GM03348 (cell line): ENCODE results near the gene TULP4.
A peak's percentile ranks its signal among the peaks of the same experiment; 100 is the strongest.
"Not testable (repeated sequence)": the region's sequence is repeated elsewhere in the genome, so short reads cannot be mapped to it uniquely, and the experiment has no call there.

Source experiments
- DNase-seq: peaks from one replicate; pipeline ENCODE4 v3.0.0; 2012; ENCODE audit warnings: low spot score

Gene TULP4

DNA sequence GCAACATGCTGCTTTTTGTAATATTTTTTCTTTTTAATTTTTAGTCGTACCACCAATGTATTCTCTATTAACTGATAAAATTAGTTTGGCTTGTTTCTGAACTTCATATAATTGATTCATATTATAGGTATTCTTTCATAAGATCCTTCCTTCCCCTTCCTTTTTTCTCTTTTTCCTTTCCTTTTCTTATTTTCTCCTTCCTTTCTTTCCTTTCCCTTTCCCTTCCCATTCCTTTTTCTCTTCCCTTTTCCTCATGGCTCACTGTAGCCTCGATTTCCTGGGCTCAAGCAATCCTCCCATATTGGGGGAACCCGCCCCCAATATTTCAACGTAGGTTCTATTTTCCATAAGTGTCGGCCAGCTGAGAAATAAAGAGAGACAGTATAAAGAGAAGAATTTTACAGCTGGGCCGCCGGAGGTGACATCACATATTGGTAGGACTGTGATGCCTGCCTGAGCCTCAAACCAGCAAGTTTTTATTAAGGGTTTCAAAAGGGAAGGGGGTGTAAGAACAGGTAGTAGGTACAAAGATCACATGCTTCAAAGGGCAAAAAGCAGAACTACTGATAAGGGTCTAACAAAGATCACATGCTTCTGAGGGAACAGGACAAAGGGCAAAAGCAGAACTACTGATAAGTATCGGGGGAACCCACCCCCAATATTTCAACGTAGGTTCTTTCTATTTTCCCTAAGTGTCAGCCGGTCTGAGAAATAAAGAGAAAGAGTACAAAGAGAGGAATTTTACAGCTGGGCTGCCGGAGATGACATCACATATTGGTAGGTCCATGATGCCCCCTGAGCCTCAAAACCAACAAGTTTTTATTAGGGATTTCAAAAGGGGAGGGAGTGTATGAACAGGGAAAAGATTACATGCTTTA is 16.1 kb upstream of the TULP4 start:
- not testable (repeated sequence) for DNase-seq

DNA sequence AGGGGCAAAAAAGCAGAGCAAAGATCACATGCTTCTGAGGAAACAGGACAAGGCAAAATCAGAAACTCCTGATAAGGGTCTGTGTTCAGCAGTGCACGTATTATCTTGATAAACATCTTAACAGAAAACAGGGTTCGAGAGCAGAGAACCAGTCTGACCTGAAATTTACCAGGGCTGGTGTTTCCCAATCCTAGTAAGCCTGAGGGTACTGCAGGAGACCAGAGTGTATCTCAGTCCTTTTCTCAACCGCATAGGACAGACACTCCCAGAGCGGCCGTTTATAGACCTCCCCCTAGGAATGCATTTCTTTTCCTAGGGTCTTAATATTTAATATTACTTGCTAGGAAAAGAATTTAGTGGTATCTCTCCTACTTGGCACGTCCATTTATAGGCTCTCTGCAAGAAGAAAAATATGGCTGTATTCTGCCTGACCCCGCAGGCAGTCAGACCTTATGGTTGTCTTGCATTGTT is 15.4 kb upstream of the TULP4 start:
- DNase-seq: not testable (repeated sequence)

DNA sequence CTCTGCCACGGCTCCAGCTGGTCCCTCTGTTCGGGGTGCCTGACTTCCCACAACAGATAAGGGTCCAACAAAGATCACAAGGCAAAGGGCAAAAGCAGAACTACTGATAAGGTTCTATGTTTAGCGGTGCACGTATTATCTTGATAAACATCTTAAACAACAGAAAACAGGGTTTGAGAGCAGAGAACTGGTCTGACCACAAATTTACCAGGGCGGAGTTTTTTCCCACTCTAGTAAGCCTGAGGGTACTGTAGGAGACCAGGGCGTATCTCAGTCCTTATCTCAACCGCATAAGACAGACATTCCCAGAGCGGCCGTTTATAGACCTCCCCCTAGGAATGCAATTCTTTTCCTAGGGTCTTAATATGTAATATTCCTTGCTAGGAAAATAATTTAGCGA is 14.6 kb upstream of the TULP4 start:
- DNase-seq: not testable (repeated sequence)

DNA sequence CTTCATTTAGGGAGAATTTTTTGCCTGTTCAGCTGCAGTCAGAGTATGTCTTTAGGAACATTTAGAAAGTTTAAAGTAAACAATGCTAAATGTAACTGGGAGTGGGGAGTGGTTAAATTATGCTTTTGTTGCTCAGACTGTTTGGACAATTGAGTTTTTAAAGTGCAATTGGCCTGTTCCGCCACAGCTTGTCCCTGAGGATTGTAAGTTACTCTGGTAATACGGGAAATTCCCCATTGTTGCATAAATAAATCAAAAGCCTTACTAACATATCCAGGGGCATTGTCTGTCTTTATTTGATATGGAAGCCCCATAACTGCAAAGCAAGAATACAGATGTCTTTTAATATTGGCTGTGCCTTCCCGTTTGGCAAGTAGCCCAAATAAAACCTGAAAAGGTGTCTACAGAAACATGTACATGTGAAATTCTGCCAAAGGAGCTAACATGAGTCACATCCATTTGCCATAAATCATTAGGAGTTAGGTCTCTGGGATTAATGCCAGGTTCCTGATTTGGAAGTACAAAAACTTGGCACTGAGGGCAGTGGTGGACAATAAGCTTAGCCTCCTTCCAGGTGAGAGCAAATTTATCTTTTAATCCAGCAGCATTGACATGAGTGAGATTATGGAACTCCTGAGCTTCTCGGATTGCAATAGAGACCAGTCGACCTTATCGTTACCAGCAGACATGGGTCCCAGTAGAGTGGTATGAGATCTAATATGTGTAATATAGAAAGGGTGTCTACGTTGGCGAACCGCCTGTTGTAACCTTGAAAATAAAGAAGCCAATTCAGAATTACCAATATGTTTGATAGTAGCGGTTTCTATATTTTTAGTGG is 11.7 kb upstream of the TULP4 start:
- DNase-seq: not testable (repeated sequence)

DNA sequence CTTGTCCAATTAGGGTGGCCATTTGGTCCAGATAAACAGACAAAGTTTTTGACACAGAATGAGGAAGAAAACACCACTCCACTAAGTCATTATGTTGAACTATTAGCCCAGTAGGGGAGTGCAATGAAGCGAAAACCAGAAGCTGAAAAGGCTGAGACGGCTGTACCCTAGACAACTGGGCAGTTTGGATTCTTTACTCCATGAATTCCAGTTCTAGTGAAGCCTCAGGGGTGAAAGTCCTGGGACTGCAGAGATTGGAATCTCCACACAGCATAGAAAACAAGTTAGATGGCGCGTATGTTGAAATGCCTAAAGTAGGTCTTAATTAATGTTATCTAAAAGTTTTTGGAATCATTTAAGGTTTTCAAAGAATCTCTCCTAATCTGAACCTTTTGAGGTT is 10.7 kb upstream of the TULP4 start:
- DNase-seq: not testable (repeated sequence)

DNA sequence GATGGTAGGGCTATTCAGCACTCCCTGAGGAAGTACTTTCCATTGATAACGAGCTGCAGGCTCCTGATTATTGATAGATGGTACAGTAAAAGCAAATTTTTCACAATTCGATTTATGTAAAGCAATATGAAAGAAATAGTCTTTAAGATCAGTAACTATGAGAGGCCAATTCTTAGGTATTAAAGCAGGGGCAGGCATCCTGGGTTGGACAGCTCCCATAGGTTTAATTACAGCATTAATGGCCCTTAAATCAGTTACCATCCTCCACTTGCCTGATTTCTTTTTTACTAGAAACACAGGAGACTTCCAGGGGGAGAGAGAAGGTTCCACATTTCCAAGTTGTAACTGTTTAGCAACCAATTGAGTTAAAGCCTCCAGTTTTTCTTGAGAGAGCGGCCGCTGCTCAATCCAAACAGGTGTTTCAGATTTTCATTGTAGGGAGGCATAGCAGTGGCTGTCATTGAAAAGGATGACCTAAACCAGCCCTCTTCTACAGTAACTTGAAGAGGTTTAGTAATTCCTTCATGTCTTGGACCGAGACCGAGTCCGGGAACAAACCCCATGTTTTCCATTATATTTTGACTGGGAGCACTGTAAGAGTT is 10.0 kb upstream of the TULP4 start:
- DNase-seq: not testable (repeated sequence)

DNA sequence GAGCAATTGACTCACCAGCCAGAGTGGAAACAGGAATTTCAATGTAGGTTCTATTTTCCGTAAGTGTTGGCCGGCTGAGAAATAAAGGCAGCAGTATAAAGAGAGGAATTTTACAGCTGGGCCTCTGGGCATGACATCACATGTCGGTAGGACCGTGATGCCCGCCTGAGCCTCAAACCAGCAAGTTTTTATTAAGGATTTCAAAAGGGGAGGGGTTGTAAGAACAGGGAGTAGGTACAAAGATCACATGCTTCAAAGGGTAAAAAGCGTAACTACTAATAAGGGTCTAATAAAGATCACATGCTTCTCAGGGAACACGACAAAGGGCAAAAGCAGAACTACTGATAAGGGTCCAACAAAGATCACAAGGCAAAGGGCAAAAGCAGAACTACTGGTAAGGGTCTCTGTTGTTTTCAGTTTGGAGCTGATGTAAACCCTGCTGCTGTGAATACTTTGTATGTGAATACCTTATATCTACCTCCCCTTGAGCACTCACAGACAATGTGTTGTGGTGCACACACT is 9.0 kb upstream of the TULP4 start:
- no peak for DNase-seq

DNA sequence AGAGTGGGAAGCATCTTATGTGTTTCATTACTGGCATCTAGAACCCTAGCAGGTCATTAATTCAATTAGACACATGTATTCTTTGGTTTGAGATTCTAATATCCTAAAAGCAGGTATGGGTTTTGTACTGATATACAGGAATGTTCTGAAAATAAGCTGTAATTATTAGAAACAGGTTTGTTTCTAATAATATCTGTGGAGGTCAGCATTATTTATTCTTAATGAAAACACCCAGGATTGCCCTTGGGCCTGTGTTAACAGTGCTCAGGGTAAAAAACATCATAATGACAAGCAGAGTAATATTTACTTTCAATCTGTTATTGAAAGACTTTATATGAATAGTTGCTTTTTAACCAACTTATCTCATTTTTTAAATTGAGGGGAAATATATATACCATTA is 8.0 kb upstream of the TULP4 start:
- no peak for DNase-seq

DNA sequence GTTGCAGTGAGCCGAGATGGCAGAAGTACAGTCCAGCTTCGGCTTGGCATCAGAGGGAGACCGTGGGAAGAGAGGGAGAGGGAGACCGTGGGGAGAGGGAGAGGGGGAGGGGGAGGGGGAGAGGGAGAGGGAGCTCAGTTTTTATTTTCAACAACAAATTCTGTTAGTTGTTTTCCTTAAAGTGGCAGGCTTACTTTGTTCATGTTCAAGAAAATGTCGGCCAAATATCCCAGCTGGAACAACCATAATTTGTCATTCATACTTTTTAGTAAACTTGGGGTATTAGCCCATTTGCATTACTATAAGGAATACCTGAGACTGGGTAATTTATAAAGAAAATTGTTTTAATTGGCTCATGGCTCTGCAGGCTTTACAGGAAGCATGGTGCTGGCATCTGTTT is 2.5 kb upstream of the TULP4 start:
- DNase-seq: no peak

DNA sequence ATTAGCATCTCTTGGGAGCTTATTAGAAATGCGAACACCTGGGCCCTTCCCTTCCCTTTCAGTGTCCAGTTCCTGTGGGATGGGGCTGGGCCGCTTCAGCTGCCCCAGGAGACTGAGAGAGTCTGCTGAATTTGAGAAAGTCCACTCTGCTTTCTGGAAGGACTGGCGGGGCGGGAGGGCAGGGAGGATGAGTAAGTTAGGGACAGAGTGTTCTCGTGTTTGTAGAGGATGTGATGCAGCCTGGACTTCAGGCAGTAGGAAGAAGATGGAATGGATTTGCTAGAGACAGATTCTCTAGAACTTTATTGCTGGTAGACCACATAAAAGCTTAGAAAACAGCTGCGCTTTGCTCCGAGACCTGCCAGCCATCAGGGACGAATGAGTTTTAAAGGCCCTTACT is 1.1 kb upstream of the TULP4 start:
- no peak for DNase-seq

DNA sequence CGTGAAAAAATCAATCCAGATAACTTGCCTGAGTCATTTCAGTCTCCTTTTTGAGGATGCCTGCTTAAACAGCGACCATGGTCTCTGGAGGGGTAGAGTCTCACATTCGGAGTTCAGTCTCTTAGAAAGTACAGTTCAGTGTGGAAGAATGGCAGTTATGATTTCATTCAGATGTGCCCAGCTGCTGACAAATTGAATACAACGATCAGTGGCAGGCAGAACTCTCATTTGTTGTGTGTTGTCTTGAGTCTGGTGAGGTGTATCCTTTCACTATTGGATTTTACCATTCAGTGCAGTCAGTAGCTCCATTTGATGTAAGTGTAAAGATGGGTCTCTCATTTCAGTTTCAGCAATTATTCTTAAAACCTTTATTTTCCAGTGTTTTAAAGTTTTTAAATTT is 639 bp upstream of the TULP4 start:
- DNase-seq: no peak

DNA sequence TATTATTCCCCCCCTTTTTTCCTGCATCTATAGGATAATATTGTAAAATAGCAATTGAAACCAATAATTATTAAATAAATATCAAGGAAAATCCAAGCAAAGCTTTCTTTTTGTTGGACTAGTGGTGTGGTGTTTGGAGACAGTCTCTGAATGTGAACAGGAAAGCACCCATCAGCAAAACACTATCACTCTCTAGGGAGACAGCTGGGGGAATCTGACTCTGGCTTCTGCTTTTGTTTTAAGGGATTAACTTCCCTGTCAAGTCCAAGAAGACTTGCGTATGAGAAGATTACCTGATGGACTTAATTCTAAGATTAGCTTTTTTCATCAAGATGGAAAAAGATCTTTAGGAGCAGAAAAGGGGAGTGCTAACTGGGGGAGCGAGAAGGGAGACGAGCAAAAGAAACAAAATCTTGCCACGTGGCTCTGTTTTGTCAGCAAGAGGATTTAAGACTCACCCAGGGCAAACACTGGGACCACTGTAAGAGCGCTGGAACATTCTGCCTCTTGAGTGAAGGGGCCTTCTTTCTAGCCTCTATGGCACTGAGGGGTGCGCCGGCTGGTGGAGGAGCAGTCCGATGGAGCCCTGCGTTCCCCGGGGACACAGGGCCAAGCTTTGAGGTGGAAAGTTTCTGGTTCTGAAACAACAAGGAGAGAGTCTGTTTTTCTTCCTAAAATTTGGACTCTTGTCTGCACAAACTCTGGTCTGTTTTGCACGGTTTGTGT is 570 bp downstream of the TULP4 start:
- no peak for DNase-seq

DNA sequence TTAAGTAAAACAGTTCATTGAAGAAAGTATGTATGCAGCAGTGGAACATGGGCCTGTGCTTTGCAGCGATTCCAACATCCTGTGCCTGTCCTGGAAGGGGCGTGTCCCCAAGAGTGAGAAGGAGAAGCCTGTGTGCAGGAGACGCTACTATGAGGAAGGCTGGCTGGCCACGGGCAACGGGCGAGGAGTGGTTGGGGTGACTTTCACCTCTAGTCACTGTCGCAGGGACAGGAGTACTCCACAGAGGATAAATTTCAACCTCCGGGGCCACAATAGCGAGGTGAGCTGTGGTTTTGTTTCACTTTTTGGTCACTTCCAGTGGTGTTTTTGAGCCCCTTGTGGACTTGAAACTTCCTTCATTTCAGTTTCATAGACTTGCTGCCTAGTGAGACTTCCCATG is 1.7 kb downstream of the TULP4 start:
- no peak for DNase-seq

DNA sequence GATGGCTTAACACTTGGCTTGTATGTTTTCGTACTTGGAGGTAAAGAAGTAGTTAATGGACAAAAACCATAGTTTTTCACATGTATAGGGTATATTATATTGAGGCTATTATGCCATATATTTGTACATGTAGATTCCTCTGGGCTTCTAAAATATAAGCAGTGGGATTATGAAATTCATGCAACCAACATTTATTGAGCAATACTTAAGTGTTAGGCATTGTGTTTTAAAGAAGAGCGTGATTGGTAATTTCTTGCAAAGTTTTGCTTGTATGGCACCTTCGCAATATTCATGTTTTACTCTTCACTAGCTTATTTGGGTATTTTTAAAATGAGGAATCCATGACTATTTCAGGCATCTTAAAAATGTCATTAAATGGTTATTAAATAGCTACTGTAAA is 2.5 kb downstream of the TULP4 start:
- no peak for DNase-seq

DNA sequence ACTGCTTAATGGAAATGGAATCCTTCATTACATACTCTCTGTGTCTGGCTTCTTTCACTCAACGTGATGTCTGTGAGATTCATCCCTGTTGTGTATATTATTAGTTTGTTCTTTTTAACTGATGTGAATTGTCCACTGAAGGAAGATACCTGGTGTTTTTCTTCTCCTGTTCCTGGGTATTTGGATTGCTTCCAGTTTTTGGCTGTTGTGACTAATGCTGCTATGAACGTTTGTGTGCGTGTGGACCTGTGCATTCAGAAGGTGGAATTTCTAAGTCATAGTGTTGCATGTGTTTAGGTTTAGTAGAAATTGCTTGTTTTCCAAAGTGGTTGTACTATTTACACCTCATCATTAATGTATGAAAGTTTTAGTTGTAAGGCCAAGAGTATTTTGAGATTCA is 3.8 kb downstream of the TULP4 start:
- no peak for DNase-seq

DNA sequence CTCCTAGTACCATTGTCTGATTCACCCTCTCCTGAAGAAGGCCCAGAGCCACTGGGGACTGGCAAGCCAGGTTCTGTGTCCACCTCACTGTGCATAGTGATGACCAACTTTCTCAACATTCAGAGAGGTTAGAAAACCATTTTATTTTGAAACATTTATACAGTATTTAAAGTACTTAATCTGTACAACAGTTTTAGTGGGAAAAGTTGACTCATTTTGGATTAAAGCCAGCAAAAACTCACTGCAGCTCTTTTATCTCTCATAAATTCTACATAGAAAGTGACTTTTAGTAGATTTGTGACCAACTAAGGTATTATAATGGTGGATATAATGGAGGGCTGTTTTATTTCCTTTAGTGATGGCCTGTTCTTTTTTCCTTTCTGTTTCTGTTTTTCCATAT is 9.7 kb downstream of the TULP4 start:
- peak; percentile 15 for DNase-seq

DNA sequence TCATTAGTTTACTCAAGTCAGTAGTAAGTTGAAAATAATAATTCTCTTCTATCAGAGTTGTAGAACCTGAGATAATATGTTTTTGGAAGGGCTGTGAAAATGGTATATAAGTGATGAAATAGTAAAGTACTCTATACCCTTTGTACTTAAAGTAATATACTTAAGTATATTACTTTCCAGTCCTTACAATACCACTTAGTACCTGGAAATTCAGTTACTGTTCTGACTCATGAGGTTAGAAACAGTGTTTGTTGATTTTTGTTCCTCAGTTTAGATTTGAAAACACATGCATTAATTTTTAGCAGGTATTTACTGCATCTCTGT is 10.1 kb downstream of the TULP4 start:
- DNase-seq: no peak

DNA sequence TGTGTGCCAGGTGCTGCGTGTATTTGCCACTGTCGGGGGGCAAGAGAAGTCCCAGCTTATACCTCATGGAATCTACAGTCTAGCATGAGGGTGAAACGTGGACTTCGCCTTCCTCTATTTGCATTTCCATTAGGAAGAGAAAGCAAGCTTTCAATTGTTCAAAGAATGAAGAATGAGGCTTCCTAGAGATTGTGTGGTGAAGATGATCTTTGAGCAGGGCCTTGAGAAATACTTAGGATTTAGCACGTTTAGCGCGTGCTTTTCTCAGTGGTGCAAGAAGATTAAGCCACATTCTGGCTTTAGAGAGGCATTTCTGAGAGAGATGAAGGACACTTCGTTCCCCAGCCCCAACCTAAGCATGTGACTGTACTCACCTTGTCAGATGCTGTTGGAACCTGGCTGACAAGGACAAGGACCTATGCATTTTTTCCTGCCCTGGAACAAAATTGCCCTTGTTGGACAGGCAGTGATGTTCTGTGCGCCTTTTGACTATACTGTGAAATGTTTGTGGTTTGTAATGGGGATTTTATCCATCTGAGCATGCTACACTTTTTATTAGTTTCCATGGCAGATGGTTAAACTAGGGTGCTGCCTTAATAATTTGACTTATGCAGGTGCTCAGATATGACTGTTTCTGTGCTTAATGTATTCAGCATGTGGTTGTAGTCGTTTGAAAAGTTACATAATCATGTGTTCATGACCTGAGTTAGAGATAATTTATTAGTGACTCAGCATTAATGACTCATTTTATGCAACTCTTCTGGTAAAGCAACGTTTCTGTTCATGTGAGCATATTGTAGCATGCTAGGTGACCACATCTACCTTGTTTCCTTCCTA is 10.7 kb downstream of the TULP4 start:
- peak; percentile 55 for DNase-seq

DNA sequence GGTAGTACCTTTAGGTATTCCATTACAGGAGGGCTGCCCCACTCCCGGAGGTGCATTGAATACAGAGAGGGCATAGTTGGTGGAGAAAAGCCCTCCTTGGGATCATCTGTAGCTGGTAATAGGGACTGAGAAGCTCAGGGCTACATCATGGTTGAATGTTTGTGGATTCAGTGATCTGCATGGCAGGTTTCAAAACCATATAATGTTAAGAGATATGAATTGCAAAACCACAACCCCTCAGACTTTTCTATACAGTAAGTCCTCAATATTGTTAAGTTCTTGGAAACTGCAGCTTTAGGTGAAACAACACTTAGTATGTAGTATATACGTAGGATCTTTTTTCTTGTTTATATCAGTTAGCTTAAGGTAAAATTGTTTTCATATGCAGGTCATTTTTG is 11.3 kb downstream of the TULP4 start:
- no peak for DNase-seq

DNA sequence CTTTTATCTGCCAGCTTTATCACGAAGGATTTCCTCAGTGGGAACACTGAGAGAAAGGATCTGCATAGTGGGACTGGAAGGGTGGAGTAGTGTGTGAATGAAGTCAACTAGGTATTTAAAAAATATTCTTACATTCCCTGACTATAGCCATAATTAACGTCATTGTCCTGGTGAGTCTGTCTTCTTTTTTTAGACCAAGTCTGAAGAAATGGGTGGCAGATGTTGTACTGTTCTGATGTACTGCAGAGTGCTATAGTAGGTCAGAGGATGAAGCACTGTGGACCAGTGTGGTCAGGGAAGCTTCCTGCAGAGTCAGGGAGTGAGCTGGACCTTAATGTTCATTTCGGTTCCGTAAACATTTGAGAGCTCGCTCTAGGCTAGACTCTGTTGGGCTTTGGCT is 11.9 kb downstream of the TULP4 start:
- DNase-seq: peak; percentile 9

DNA sequence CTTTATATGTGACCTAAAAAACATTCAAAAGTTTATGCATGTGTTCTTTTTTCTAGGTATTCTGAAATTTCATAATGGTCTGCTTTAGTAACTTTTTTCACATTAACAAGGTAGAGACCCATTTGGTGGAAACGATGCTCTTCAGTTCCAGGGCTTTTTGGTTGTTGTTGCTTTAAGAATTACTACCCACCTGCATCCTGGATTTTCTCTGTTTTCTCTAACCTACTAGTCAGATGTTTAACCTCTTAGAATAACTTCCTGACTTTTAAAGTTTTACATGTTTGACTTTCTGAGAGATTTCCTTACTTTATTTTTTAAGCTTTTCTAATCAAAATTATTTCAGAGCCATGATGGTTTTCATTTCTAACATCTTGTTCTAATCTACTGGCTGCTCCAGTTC is 14.9 kb downstream of the TULP4 start:
- DNase-seq: no peak
